GM21737 (cell line): ENCODE results near the gene SRBD1.

Source experiments
- ATAC-seq: cut with Tn5 transposase; IDR thresholded peaks from one replicate; pipeline ENCODE4 v1.9.1; 2021; ENCODE audit warnings: mild to moderate bottlenecking, moderate library complexity; ENCODE audit not compliant: unreplicated experiment

Gene SRBD1

DNA sequence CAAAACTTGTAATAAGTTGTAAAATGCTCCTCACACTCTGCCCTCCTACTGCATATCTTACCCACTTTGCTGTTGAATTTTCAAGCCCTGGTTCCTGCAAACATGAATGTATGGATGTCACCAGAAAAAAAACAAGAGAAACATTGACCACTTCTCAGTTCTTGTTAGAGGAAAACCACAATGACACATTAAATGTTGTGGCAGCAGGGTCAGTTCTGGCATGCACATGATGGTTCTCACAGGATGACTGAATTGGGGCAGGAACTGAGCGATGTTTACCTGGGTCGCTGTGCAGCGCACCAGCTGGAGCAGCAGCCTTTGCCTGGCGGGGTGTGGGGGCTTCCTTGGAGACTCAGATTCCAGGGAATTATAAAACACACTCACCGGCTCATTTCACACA lies 26.4 kb upstream of the SRBD1 start:
- ATAC-seq: no peak

GRCh38 chr2:45636008-45636407 lies 24.9 kb upstream of the SRBD1 start:
- no peak for ATAC-seq

GRCh38 chr2:45634223-45634622 lies 23.2 kb upstream of the SRBD1 start:
- ATAC-seq: no peak

DNA sequence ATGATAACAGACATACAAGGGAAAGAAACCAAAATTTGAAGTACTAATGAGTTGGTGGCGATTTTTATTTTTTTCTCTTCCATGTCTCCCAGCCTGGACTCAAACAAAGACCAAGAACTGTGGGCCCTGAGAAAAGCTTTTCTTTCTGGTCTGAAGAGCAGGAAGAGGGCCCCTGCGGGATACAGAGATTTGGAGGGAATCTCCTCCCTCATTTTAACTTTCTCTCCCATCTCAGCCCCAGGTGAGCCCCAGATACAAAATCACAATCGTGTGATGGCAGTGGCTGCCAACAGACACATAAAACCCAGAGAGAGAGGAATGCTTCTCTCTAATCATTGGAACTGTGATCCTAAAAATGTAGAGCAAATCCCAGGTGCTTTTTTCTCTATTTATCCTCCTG lies 20.9 kb upstream of the SRBD1 start:
- ATAC-seq: no peak

GRCh38 chr2:45631319-45631718 lies 20.3 kb upstream of the SRBD1 start:
- ATAC-seq: no peak

GRCh38 chr2:45629971-45630370 lies 18.9 kb upstream of the SRBD1 start:
- no peak for ATAC-seq

DNA sequence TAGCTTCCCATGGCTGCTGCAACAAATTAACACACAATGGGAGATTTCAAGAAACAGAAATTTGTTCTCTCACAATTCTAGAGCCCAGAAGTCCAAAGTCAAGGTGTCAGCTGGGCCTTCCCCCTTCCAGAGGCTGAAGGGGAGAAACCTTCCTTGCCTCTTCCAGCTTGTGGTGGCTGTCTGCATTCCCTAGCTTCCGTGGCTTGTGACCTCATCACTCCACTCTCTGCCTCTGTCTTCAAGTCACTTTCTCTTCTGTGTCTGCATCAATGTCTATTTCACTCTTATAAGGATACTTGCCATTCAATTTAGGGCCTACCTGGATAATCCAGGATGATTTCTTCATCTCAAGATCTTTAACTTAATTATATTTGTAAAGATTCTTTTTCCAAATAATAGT lies 16.8 kb upstream of the SRBD1 start:
- no peak for ATAC-seq

- ATAC-seq: no peak
Observed at GRCh38 chr2:45626387-45627221, 15.5 kb upstream of the SRBD1 start.

- no peak for ATAC-seq
Observed at GRCh38 chr2:45625824-45626223, 14.8 kb upstream of the SRBD1 start.

GRCh38 chr2:45623098-45623497 lies 12.0 kb upstream of the SRBD1 start:
- ATAC-seq: no peak

GRCh38 chr2:45622336-45623075 lies 11.4 kb upstream of the SRBD1 start:
- no peak for ATAC-seq

DNA sequence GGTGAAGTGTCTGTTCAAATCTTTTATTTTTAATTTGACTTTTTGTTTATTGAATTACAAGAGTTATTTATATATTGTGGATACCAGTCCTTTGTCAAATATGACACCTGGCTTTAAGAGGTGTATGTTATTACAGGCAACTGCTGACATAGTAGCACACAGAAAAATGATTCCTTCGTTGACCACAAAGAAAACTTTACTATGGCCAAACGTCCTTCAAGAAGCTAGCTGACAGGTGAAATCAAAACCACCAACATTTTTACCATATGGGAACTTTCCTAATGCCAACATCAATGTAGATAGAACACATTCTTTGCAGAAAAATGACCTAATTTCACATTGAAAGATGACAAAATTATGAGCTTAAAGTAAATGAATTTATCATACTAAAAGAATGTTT lies 6.4 kb upstream of the SRBD1 start:
- no peak for ATAC-seq

GRCh38 chr2:45616658-45617411 lies 5.8 kb upstream of the SRBD1 start:
- ATAC-seq: no peak

GRCh38 chr2:45614871-45615415 lies 3.9 kb upstream of the SRBD1 start:
- no peak for ATAC-seq

DNA sequence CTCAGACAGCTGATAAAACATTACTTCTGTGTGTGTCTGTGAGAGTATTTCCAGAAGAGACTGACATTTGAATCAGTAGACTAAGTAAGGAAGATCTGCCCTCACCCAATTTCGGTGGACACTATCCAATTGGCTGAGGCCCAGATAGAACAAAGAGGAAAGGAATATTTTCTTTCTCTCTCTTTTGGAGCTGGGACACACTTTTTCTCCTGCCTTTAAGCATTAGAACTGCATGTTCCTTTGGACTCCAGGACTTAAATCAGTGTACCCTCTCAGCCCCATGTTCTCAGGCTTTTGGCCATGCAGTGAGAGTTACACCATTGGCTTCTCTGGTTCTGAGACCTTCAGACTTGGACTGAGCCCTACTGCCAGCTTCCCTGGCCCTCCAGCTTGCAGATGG lies 3.3 kb upstream of the SRBD1 start:
- ATAC-seq: no peak

- ATAC-seq: no peak
Observed at GRCh38 chr2:45612731-45613130, 1.7 kb upstream of the SRBD1 start.

GRCh38 chr2:45612285-45612684 lies 1.2 kb upstream of the SRBD1 start:
- no peak for ATAC-seq

DNA sequence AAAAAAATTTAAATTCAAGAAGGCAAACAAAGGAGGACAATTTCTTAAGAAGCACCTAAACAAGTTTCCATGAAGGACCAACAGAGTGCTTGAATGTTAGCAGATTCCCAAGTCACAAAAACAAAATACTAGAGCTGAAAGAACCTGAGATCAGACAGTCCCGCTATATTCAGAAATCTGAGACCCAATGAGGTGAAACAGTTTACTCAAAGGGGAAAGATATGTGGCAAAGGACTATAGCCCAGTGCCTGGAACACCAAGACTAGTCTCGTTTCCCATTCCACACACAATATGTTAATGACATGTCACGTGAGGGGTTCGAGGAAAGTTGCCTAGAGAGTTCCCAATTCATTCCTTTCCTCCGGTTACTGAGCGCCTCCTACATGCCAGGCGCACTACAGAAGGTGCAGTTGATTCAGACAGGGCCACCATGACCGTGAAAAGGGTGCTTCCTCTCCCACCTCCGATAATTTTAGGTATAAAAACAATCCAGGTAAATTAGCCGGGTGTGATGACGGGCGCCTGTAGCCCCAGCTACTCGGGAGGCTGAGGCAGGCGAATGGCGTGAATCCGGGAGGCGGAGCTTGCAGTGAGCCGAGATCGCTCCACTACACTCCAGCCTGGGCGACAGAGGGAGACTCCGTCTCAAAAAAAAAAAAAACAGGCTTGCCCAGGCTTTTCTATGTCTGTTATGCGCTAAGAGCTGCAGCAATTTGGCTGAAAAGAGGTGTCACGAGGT lies 617 bp downstream of the SRBD1 start:
- peak; percentile 40 for ATAC-seq

DNA sequence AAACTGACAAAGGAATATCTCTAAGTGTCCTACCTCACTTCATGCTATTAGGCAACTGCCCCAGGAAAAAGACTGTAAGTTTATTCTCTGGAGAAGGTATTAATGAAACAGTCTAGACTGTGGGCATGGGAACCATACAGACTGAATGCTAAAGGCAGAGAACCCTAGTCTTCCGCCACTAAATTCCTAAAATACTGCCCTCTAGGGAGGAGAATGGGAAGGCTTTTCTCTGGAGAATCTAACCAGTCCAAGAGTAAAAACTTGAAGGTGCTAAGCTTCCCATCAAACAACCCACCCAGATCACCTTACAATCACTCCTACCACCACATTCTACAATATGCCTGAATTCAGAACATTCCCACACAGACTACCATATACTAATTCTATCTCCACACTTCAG lies 3.4 kb downstream of the SRBD1 start:
- ATAC-seq: no peak

GRCh38 chr2:45606796-45607195 lies 4.3 kb downstream of the SRBD1 start:
- no peak for ATAC-seq

- ATAC-seq: no peak
Observed at GRCh38 chr2:45605116-45605515, 6.0 kb downstream of the SRBD1 start.
